ENCODE data around the gene MED14.
A peak's percentile ranks its signal among the peaks of the same experiment; 100 is the strongest.
"Not testable (repeated sequence)": the region's sequence is repeated elsewhere in the genome, so short reads cannot be mapped to it uniquely, and the experiment has no call there.

MED14 gene

GRCh38 chrX:40749681-40750494, 14.5 kb upstream of the MED14 start:
- TF ChIP-seq ZFX (IDR thresholded peaks at IDR 0.05; ENCODE audit: borderline replicate concordance) (no peak), CTCF (IDR thresholded peaks at IDR 0.05) (no peak)

DNA sequence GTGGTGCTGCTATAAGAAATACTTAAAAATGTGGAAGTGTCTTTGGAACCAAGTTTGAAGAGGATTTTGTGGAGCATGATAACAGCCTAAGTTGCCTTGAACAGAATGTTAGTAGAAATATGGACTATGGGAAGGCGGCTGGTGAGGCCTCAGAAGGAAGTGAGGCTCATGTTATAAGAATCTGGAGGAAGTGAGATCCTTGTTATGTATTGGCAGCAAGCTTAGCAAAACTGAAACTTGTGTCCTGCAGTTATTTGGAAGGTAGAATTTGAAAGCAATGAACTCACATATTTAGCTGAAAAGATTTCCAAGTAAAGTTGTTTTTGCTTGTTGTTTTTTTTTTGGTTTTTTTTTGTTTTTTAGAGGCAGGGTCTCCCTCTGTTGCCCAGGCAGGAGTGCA, 13.6 kb upstream of the MED14 start:
- no peak for TF ChIP-seq CTCF (IDR thresholded peaks at IDR 0.05)
- no peak for TF ChIP-seq ZFX (IDR thresholded peaks at IDR 0.05; ENCODE audit: borderline replicate concordance)
- no peak overlapping the region for H3K27ac ChIP-seq

More at GRCh38 chrX:40749681-40750494, 14.5 kb upstream of the MED14 start:
- H3K27ac ChIP-seq: no peak overlapping the region

- H3K27ac ChIP-seq: no peak overlapping the region
- TF ChIP-seq ZFX (IDR thresholded peaks at IDR 0.05; ENCODE audit: borderline replicate concordance) (no peak), CTCF (IDR thresholded peaks at IDR 0.05) (no peak)
Measured at GRCh38 chrX:40746521-40746920, 11.2 kb upstream of the MED14 start.

DNA sequence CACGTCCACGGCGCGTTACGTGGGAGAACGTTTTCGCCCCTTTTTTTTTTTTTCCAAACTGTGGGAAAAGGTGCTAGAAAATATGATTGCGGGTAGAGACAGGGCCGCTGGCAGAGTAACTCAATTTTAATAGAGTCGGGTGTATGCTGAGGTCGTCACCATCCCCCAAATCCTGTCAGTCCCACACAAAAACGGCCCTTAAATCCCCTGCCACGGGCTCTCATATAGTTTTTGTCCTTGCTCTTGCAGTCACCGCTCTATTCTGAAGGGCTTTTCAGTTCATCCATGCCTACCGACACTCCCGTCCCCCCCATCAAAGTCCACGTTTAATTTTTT, 796 bp upstream of the MED14 start:
- TF ChIP-seq CTCF (IDR thresholded peaks at IDR 0.05): no peak
- TF ChIP-seq ZFX (IDR thresholded peaks at IDR 0.05; ENCODE audit: borderline replicate concordance): no peak
- H3K27ac ChIP-seq: peak overlapping the region; percentile 80

GRCh38 chrX:40734971-40735324, 394 bp downstream of the MED14 start:
- H3K27ac ChIP-seq: peak overlapping the region; percentile 80
- TF ChIP-seq ZFX (IDR thresholded peaks at IDR 0.05; ENCODE audit: borderline replicate concordance) (no peak), CTCF (IDR thresholded peaks at IDR 0.05) (no peak)

GRCh38 chrX:40733706-40734105, 1.6 kb downstream of the MED14 start:
- no peak for TF ChIP-seq ZFX (IDR thresholded peaks at IDR 0.05; ENCODE audit: borderline replicate concordance)
- no peak for TF ChIP-seq CTCF (IDR thresholded peaks at IDR 0.05)
- H3K27ac ChIP-seq: no peak overlapping the region

GRCh38 chrX:40732499-40732898, 2.8 kb downstream of the MED14 start:
- not testable (repeated sequence) for H3K27ac ChIP-seq
